Cerebellar cortex (tissue), 1 donor: ENCODE measurements around the gene ZNF672.
"Not testable (repeated sequence)": the region's sequence is repeated elsewhere in the genome, so short reads cannot be mapped to it uniquely, and the experiment has no call there.

ENCODE experiments used
- DNase-seq: peaks from one replicate; pipeline ENCODE4 v3.0.0-alpha.2; 2015; ENCODE audit warnings: low spot score

ZNF672 gene

GRCh38 chr1:248812736-248813425 is 25.1 kb upstream of the ZNF672 start:
- no peak for DNase-seq

GRCh38 chr1:248813546-248813945 is 24.5 kb upstream of the ZNF672 start:
- DNase-seq = no peak

GRCh38 chr1:248814351-248814750 is 23.7 kb upstream of the ZNF672 start:
- DNase-seq = no peak

- no peak for DNase-seq
These were observed 22.5 kb upstream of the ZNF672 start for GRCh38 chr1:248815407-248816034.

- no peak for DNase-seq
These were observed 21.8 kb upstream of the ZNF672 start for GRCh38 chr1:248816042-248816851.

- no peak for DNase-seq
These were observed 21.0 kb upstream of the ZNF672 start for GRCh38 chr1:248817065-248817464.

- DNase-seq = no peak
These were observed 19.3 kb upstream of the ZNF672 start for GRCh38 chr1:248818505-248819374.

- no peak for DNase-seq
These were observed 17.9 kb upstream of the ZNF672 start for GRCh38 chr1:248820041-248820585.

GRCh38 chr1:248821101-248821500 is 16.9 kb upstream of the ZNF672 start:
- DNase-seq = no peak

GRCh38 chr1:248821641-248822040 is 16.4 kb upstream of the ZNF672 start:
- no peak for DNase-seq

- no peak for DNase-seq
These were observed 15.6 kb upstream of the ZNF672 start for GRCh38 chr1:248822148-248823032.

- no peak for DNase-seq
These were observed 14.5 kb upstream of the ZNF672 start for GRCh38 chr1:248823517-248824001.

- no peak for DNase-seq
These were observed 13.7 kb upstream of the ZNF672 start for GRCh38 chr1:248824301-248824700.

- no peak for DNase-seq
These were observed 13.3 kb upstream of the ZNF672 start for GRCh38 chr1:248824701-248825100.

GRCh38 chr1:248825136-248825535 is 12.9 kb upstream of the ZNF672 start:
- no peak for DNase-seq

- no peak for DNase-seq
These were observed 12.5 kb upstream of the ZNF672 start for GRCh38 chr1:248825573-248825908.

- peak; percentile 99 for DNase-seq
These were observed 11.9 kb upstream of the ZNF672 start, which contains the start of gene SH3BP5L for GRCh38 chr1:248825909-248826760. TSS of gene SH3BP5L (minus strand) at chr1:248825915. CDS start at chr1:248824935, 980 bp downstream.

GRCh38 chr1:248828845-248829244 is 9.2 kb upstream of the ZNF672 start:
- no peak for DNase-seq

GRCh38 chr1:248830718-248831017 is 7.4 kb upstream of the ZNF672 start:
- not testable (repeated sequence) for DNase-seq

GRCh38 chr1:248831842-248832241 is 6.2 kb upstream of the ZNF672 start:
- no peak for DNase-seq
